GM21529 (cell line): ENCODE data around the gene SERPINE2.

Source experiments
- ATAC-seq: cut with Tn5 transposase; IDR thresholded peaks from one replicate; pipeline ENCODE4 v1.9.1; 2021; ENCODE audit not compliant: unreplicated experiment

The SERPINE2 gene

GRCh38 chr2:224055101-224055500 lies 16.0 kb upstream of the SERPINE2 start:
- no peak for ATAC-seq

- no peak for ATAC-seq
Measured at GRCh38 chr2:224046752-224047151, 7.7 kb upstream of the SERPINE2 start.

DNA sequence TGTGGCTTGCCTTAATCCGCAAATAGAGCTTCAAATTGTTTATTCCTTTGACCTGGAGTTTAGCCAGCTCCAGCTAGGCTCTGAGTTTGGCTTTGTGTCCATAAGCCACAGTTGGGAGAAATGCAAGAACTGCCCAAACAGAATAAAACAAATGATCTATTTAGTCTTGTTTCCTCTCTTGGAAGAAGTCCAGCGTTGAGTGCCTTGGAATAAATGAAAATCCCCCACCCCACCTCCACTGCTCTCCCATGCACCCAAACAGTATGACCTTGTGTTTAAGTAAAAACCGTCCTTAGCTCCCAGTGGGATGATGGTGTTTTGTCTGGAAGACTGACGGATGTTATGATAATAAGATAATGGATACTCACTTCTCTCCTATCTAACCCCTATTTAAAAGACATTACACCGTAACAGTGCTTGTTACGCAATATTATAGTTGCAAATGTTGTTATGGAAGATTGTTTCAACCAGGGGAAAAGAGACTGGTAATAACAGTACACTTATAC lies 3.2 kb upstream of the SERPINE2 start:
- ATAC-seq, result no peak

DNA sequence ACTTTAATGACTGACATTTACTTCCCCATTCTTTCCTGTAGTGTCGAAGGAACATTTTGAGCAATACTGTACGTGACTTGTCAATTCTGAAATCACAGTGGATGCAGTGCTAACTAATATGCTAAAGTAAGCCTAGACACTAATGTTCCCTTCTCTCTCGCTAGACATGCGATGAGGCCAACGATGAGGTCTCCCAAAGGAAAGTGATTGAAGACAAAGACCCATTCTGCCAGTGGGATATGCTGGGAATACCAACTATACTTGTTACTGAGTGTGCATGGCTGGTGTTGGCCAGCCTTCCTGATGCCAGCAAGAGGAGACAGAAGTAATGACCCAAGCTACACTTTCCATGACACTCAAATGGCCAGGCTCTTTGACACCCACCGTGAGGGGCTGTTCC lies 2.5 kb upstream of the SERPINE2 start:
- no peak for ATAC-seq

- no peak for ATAC-seq
Measured at GRCh38 chr2:224040753-224041152, 1.7 kb upstream of the SERPINE2 start.

DNA sequence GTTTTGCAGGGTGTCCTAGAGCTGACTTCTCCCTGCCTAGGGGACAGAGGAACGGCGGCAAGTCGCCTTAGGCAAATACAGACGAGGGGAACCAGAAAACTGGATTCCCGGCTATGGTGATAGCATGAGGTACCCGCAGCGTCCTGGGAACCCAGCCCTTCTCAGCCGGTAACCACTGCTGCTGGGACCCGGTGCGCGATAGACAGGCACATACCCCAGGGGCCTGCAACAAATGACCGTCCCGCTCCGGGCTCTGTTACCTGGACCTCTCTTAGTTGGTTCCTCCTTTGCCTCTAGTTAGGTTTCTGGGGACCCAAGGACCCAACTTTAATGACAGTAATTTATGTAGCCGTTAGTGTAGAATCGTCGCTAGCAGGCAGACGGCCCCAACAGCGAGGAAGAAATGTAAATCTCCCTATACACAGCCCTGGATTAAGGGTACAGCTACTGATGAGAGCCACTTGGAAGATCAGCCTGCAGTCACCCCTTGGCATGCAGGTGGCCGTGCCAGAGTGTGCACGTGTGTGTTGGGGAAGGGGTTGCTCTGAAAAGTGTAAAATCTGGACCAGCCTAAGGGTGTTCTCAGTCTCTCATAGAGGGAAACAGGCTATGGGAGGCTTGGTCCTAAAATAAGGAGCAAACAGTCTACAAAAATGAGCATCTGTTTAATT lies 819 bp upstream of the SERPINE2 start:
- ATAC-seq, result peak; percentile 11

- ATAC-seq, result peak; percentile 38
Measured at GRCh38 chr2:224038830-224039079, 331 bp downstream of the SERPINE2 start.

- peak; percentile 58 for ATAC-seq
Measured at GRCh38 chr2:224038049-224038829, 847 bp downstream of the SERPINE2 start.

- no peak for ATAC-seq
Measured at GRCh38 chr2:224036731-224037361, 2.2 kb downstream of the SERPINE2 start.

DNA sequence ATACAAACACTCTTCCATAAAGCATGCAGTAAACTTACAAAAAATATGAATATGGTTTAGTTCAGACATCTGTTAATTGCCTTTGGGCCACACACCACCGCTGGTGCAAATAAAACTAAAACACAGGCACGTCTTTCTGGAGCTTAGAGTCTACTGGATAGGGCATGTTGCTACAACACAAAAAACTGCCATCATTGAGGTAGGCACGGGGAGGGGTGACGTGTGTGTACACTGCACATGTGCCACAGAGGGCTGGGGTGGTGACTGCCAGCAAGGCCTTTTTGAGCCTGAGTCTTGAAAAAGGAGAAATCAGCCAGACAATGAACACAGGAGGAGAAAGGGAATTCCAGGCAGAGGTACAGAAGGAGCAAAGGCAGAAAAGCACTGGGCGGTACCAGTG lies 5.1 kb downstream of the SERPINE2 start:
- ATAC-seq, result no peak

DNA sequence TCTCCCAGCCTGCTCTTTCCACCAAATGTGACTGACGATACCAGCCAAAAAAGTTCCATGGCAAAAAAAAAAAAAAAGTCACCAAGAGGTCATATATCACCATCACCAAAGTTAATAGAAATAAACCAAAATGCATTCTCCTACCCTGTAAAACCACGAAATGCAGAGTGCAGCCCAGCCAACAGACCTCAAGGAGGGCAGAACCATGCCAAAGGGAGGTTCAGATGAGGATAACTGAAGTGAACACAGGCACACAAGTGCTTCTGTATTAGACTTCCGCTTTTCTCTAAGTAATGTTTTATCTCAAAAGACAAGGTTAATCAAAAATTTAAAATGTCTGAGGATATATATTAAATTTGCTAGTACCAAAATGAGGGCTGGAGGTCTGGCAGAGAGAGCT lies 5.5 kb downstream of the SERPINE2 start:
- no peak for ATAC-seq

DNA sequence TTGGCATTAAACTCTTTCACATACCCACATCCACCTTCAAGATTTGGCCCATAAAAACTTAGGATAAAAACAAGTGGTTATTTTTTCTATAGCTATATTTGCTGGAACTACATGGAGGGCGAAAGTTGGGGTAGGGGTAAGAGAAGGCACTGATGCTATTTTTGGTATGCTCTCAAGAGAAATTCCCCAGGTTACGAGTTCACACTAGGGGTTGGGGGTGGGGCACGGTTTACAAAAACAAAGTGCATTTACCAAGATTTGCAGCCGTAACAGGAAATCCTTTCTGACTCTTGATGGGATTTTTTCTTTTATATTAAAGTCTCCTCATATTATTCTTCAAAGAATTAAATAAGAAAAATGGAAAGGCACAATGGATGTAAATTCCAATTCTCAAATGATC lies 6.8 kb downstream of the SERPINE2 start:
- no peak for ATAC-seq

GRCh38 chr2:224031358-224031970 lies 7.6 kb downstream of the SERPINE2 start:
- no peak for ATAC-seq

GRCh38 chr2:224030786-224031185 lies 8.3 kb downstream of the SERPINE2 start:
- ATAC-seq, result no peak

DNA sequence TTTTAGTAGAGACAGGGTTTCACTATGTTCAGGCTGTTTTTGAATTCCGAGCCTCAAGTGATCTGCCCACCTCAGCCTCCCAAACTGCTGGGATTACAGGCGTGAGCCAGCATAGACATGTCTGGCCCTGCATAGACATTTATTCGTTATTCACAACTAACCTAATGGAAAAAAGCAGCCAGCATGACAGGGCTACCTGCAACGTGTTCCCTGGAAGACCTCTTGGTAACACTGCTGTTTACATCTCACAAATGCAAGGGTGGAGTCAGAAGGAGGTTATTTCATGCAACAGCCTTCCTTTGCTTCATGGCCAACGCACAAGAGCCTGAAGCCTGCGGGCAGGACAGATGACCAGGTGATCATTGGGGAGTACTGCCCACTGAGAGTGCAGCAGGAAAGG lies 9.2 kb downstream of the SERPINE2 start:
- no peak for ATAC-seq

DNA sequence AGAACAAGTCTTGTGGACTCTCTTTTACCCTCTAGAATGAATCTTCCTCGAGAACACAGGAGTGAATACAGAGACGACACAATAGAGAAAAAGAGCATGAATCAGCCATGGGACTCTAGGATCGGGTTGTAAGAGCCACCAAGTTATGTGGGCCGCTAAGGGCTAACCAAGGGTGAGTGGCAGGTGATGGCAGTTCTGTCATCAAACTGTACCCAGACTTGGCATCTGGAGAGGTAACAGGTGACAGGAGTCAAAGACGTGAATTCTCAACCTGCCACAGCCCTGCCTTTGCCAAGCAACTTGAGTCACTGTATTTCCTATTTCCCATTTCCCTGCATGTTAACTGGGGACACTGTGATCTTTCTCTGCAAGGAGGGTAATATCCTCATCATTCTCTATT lies 11.2 kb downstream of the SERPINE2 start:
- ATAC-seq, result no peak

- no peak for ATAC-seq
Measured at GRCh38 chr2:224027070-224027469, 12.0 kb downstream of the SERPINE2 start.

- ATAC-seq, result peak; percentile 95
Measured at GRCh38 chr2:224025874-224026273, 13.2 kb downstream of the SERPINE2 start.

DNA sequence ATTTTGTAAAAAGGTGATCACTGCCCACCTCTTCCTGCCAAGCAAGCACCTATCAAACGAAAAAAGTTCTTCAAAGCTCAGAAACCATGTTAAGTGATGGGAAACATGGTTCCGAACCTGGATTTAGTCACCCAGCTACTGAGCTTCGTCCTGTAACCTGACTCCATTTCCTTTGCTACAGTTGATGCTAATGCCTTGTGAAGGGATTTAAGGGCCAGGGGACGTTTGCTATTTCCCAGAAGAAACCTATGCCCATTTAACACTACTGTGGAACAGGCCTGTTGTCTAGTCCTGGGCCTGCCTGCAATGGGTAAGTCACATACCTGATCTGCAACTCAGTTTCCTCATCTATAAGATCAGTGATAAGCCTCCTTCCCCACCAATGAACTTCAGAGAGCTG lies 14.8 kb downstream of the SERPINE2 start:
- ATAC-seq, result no peak

- no peak for ATAC-seq
Measured at GRCh38 chr2:224023188-224023587, 15.9 kb downstream of the SERPINE2 start.

DNA sequence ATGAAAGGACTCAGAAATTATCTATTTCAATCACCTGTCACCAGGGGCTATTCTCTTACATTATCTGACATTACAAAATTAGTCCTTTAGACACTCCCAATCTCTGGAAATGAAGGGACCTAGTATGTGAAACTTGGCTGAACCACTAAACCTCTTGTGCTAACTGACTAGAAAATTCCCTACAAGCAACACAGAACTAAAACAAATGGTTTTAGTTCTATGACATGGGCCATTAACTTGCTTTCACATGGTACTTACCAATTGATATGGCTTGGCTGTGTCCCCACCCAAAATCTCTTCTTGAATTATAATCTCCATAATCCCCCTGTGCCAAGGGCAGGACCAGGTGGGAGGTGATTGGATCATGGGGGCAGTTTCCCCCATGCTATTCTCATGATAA lies 16.6 kb downstream of the SERPINE2 start:
- no peak for ATAC-seq

GRCh38 chr2:224020523-224020922 lies 18.6 kb downstream of the SERPINE2 start:
- no peak for ATAC-seq
